ENCODE results near the gene HINFP. TPM values are rescaled to one million over a fixed set of nuclear protein-coding genes. Genes with fewer than 3 reads are reported as not detected.
"Not testable (repeated sequence)": the region's sequence is repeated elsewhere in the genome, so short reads cannot be mapped to it uniquely, and the experiment has no call there.

The HINFP gene
- total RNA-seq, 1 experiment from 2014 or later = 15.2 TPM

- no peak overlapping the region for H3K27ac ChIP-seq
- peaks cover 4% of the 10 kb centered on the region; the same call in 1 of the 2 replicates for H3K4me1 ChIP-seq
- no peaks in the 10 kb centered on the region for H3K27me3 ChIP-seq
- H3K36me3 ChIP-seq = peaks cover 25% of the 10 kb centered on the region
- no peak for DNase-seq
- no peaks in the 10 kb centered on the region for H3K9me3 ChIP-seq (replicated peaks)
- H3K4me3 ChIP-seq = peak overlapping the region; percentile 96
These were observed 28.2 kb upstream of the HINFP start for GRCh38 chr11:119092880-119093842.

- Histone ChIP-seq H3K9me3 (replicated peaks) (no peaks in the 10 kb centered on the region), H3K36me3 (peaks cover 25% of the 10 kb centered on the region), H3K27ac (peak overlapping the region; percentile 87), H3K27me3 (no peaks in the 10 kb centered on the region), H3K4me3 (peak overlapping the region; percentile 96), H3K4me1 (peaks cover 4% of the 10 kb centered on the region; the same call in 1 of the 2 replicates)
- peak; percentile 19 to 28 for DNase-seq
These were observed 27.2 kb upstream of the HINFP start for GRCh38 chr11:119093942-119094815.

- Histone ChIP-seq H3K4me1 (peaks cover 4% of the 10 kb centered on the region; the same call in 1 of the 2 replicates), H3K27ac (peak overlapping the region; percentile 87), H3K36me3 (peaks cover 25% of the 10 kb centered on the region), H3K27me3 (no peaks in the 10 kb centered on the region), H3K9me3 (replicated peaks) (no peaks in the 10 kb centered on the region), H3K4me3 (peak overlapping the region; percentile 96)
- peak in 1 of 2 experiments; percentile 68 for DNase-seq
These were observed 26.6 kb upstream of the HINFP start for GRCh38 chr11:119094816-119095065.

- no peaks in the 10 kb centered on the region for H3K9me3 ChIP-seq (replicated peaks)
- DNase-seq = peak; percentile 97 to 98
- peaks cover 4% of the 10 kb centered on the region; the same call in 1 of the 2 replicates for H3K4me1 ChIP-seq
- H3K27ac ChIP-seq = peak overlapping the region; percentile 87
- peaks cover 25% of the 10 kb centered on the region for H3K36me3 ChIP-seq
- H3K4me3 ChIP-seq = peak overlapping the region; percentile 96
- no peaks in the 10 kb centered on the region for H3K27me3 ChIP-seq
These were observed 26.1 kb upstream of the HINFP start for GRCh38 chr11:119095066-119095880.

GRCh38 chr11:119099711-119100110, 21.7 kb upstream of the HINFP start:
- DNase-seq = no peak
- no peak overlapping the region for H3K4me3 ChIP-seq
- no peaks in the 10 kb centered on the region for H3K27me3 ChIP-seq
- H3K36me3 ChIP-seq = no peaks in the 10 kb centered on the region
- no peaks in the 10 kb centered on the region; the same call in 1 of the 2 replicates for H3K4me1 ChIP-seq
- H3K9me3 ChIP-seq (replicated peaks) = no peaks in the 10 kb centered on the region
- no peak overlapping the region for H3K27ac ChIP-seq

- H3K4me1 ChIP-seq = no peaks in the 10 kb centered on the region; the same call in 1 of the 2 replicates
- H3K4me3 ChIP-seq = peak overlapping the region; percentile 90
- H3K36me3 ChIP-seq = no peaks in the 10 kb centered on the region
- no peaks in the 10 kb centered on the region for H3K9me3 ChIP-seq (replicated peaks)
- H3K27me3 ChIP-seq = no peaks in the 10 kb centered on the region
- DNase-seq = peak in 1 of 2 experiments; percentile 23
- no peak overlapping the region for H3K27ac ChIP-seq
These were observed 21.0 kb upstream of the HINFP start for GRCh38 chr11:119100246-119100970.

- H3K4me1 ChIP-seq = peaks cover 1% of the 10 kb centered on the region
These were observed 20.2 kb upstream of the HINFP start for GRCh38 chr11:119100994-119101758.

GRCh38 chr11:119101759-119102423, 19.5 kb upstream of the HINFP start, which contains the start of gene DPAGT1:
DPAGT1 (minus strand) TSS chr11:119101853; CDS start chr11:119101655, 198 bp downstream.
- Histone ChIP-seq H3K4me1 (peaks cover 8% of the 10 kb centered on the region), H3K27me3 (no peaks in the 10 kb centered on the region), H3K27ac (peak within 1 kb of the TSS; percentile 96), H3K9me3 (replicated peaks) (no peaks in the 10 kb centered on the region), H3K36me3 (no peaks in the 10 kb centered on the region), H3K4me3 (peak within 1 kb of the TSS; percentile 90)
- peak; percentile 91 to 94 for DNase-seq

More at GRCh38 chr11:119100994-119101758, 20.2 kb upstream of the HINFP start:
- H3K9me3 ChIP-seq (replicated peaks) = no peaks in the 10 kb centered on the region
- peak in 1 of 2 experiments; percentile 26 for DNase-seq
- no peaks in the 10 kb centered on the region for H3K27me3 ChIP-seq
- peak overlapping the region; percentile 96 for H3K27ac ChIP-seq
- no peaks in the 10 kb centered on the region for H3K36me3 ChIP-seq
- peak overlapping the region; percentile 90 for H3K4me3 ChIP-seq

- DNase-seq; H3K36me3 ChIP-seq; H3K27me3 ChIP-seq; H3K27ac ChIP-seq; H3K9me3 ChIP-seq (replicated peaks); H3K4me1 ChIP-seq: not testable (repeated sequence)
- H3K4me3 ChIP-seq = peak overlapping the region; percentile 90
These were observed 18.2 kb upstream of the HINFP start for GRCh38 chr11:119103161-119103664.

GRCh38 chr11:119103793-119104192, 17.6 kb upstream of the HINFP start:
- DNase-seq = no peak
- Histone ChIP-seq H3K27me3 (no peaks in the 10 kb centered on the region), H3K27ac (no peak overlapping the region), H3K4me1 (peaks cover 8% of the 10 kb centered on the region), H3K9me3 (replicated peaks) (no peaks in the 10 kb centered on the region), H3K36me3 (no peaks in the 10 kb centered on the region), H3K4me3 (no peak overlapping the region)

- peak within 1 kb of the TSS; percentile 91 for H3K4me3 ChIP-seq
- H3K27me3 ChIP-seq = no peaks in the 10 kb centered on the region
- DNase-seq = peak; percentile 76 to 86
- peak within 1 kb of the TSS; percentile 58 for H3K27ac ChIP-seq
- H3K9me3 ChIP-seq (replicated peaks) = no peaks in the 10 kb centered on the region
- H3K36me3 ChIP-seq = no peaks in the 10 kb centered on the region
- peaks cover 8% of the 10 kb centered on the region for H3K4me1 ChIP-seq
These were observed 14.5 kb upstream of the HINFP start, which contains the start of gene C2CD2L for GRCh38 chr11:119106564-119107537. C2CD2L (plus strand) TSS chr11:119107344; CDS start chr11:119107742, 398 bp downstream.
